HFF-Myc (cell line): ENCODE measurements around the gene DCAF11.

Source experiments
- DNase-seq: peaks from one replicate; pipeline ENCODE4 v3.0.0-alpha.2; 2011; ENCODE audit warnings: low read depth; ENCODE audit errors: extremely low read depth
- H3K4me3 ChIP-seq: replicated peaks from 2 replicates; pipeline ENCODE4 v1.5.1; 2011; ENCODE audit warnings: low read depth, mild to moderate bottlenecking, control low read depth, low read length
- TF ChIP-seq, protein P1 (sequence below): IDR thresholded peaks from 2 replicates; pipeline ENCODE4 v1.5.1; 2012; ENCODE audit warnings: mild to moderate bottlenecking, low read depth, low read length, control low read depth; ENCODE audit errors: missing control alignments

The DCAF11 gene

DNA sequence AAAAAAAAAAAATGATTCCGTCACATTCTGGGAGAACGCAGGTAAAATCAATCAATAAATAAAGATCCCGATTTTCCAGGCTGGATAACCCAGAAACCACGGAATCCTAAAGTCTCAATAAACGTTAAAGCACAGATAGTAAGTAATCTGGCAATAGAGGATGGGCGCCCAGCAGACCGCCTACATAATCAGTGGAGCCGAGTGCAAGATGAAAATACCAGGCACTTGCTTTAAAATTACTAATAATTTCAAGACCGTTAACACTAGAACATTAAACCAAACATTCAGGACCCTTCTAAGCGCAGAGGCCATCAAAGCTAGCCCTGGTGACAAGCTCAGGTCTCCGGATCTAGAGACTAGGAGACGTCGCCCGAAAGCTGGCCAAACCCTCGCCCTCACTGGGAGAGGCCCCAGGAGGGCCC is 1.2 kb upstream of the DCAF11 start:
- peak overlapping the region; percentile 82 for H3K4me3 ChIP-seq
- TF ChIP-seq, protein P1, sequence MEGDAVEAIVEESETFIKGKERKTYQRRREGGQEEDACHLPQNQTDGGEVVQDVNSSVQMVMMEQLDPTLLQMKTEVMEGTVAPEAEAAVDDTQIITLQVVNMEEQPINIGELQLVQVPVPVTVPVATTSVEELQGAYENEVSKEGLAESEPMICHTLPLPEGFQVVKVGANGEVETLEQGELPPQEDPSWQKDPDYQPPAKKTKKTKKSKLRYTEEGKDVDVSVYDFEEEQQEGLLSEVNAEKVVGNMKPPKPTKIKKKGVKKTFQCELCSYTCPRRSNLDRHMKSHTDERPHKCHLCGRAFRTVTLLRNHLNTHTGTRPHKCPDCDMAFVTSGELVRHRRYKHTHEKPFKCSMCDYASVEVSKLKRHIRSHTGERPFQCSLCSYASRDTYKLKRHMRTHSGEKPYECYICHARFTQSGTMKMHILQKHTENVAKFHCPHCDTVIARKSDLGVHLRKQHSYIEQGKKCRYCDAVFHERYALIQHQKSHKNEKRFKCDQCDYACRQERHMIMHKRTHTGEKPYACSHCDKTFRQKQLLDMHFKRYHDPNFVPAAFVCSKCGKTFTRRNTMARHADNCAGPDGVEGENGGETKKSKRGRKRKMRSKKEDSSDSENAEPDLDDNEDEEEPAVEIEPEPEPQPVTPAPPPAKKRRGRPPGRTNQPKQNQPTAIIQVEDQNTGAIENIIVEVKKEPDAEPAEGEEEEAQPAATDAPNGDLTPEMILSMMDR, result no peak
- no peak for DNase-seq

DNA sequence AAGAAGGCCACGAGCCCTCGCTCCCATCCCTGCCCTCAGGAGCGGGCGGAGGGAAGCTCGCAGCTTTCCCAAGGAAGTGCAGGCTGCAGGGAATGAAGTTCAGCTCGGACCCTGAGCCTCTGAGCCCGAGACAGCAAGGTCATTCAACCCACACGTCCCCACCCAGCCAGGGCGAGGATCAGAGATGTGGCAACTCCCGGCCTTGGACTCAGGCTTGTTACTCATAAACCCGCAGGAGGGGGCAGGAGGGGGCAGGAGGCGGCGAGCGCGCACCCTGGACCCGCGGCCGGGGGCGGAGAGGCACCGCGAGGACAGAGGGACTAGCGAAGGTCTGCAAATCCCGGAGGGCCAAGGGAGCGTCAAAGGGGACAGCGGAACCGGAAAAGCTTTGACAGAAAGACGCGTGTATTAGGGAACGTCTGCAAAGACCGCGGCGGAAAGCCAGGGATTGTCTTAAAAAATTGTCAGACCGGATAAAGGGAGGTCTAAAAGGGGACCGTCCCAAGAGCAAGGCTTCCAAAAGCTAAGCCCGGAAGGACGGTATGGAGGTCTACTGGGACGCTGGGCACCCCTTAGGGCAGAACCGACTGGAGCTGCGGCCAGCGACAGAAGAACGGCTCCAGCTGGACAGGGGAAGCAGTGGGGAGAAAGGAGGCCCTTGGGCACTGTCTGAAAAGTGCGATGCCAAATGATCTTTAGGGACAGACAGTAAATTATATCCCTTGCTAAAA is 611 bp upstream of the DCAF11 start:
- TF ChIP-seq, protein P1, result no peak
- H3K4me3 ChIP-seq, result peak overlapping the region; percentile 82
- peak; percentile 74 for DNase-seq

DNA sequence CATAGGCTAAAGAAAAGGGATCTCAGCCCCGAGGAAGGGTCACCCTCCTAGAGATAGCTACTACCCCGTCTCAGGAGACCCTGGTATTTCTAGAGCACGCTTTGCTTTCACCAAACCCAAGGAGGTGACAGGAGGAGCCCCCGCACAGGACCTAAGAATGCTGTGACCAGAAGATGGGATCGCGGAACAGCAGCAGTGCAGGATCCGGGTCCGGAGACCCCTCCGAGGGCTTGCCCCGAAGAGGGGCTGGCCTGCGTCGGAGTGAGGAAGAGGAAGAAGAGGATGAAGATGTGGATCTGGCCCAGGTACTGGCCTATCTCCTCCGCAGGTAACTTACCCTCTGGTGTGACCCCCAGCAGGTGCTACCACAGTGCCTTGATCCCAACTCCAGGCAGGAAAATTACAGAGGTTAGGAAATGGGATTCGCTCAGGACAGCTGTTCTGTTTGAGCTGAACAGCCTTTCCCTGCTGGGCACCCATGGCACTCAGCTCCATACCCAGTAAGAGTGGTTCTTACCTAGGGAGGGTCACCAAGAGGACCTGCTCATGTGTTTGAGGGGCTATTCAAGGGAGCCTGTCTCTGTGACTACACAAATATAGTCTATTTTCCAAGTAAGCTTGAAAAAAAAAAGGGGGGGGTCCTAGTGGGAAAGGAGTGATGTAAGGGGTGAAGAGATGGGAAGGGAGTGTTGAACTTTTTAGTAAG is 998 bp downstream of the DCAF11 start:
- no peak for DNase-seq
- TF ChIP-seq, protein P1, result no peak
- peak overlapping the region; percentile 82 for H3K4me3 ChIP-seq

DNA sequence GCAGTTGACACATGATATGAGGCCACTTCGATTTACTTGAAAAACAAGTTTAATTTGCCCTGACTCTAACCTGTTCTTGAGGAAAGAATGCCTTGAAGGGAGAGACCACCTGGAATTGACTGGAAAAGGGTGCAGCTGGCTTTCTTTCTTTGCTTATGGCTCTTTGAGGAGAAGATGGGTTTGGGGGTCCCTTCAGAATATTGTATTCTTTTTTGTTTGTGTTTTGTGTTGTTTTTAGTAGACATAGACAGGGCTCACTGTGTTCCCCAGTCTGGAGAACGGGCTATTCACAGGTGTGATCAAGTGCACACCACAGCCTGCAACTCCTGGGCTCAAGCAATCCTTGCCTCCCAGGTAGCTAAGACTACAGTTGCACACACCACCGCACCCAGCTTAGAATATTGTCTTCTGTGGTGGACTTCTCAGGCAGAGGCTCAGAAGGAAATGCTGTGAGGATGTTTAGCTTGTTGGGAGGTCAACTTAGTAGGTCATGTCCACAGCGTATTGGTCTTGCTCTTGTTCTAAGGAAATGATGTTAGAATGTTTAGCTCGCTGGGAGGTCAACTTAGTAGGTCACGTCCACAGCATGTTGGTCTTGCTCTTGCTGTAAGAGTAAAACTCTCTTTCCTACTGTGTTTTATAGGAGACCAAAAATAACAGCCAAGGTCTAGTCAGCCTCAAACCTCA is 1.7 kb downstream of the DCAF11 start:
- H3K4me3 ChIP-seq, result peak overlapping the region; percentile 82

DNA sequence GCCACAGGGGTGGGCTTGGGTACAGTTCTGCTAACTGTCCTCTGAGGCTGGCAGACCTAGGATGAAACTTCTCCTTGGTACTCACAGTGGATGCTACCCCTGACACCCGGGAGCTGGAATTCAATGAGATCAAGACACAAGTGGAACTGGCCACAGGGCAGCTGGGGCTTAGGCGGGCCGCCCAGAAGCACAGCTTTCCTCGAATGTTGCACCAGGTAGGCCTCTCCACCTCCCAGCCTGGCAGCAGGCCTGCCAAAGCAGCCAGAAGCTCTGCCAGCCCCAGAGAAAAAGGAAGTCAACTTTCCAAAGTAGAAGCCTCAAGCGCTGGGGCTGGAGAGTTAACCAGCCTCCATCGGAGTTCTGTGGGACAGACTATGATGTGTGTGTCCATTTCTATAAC is 2.6 kb downstream of the DCAF11 start:
- no peak for DNase-seq
- TF ChIP-seq, protein P1, result no peak
- no peak overlapping the region for H3K4me3 ChIP-seq

More for the DNA sequence above, 1.7 kb downstream of the DCAF11 start:
- TF ChIP-seq, protein P1, result no peak
- DNase-seq, result no peak

DNA sequence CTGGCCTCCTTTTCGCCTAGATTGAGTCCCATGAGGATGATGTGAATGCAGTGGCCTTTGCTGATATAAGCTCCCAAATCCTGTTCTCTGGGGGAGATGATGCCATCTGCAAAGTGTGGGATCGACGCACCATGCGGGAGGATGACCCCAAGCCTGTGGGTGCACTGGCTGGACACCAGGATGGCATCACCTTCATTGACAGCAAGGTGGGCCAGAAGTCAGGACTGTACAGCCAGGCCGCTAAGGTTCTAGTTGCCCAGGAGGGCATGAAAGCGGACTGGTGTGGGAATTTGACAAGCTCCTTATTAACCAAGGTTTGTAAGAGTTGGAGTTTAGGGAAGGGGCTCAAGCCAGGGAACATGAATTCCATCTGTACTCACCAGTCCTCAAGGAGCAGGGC is 5.1 kb downstream of the DCAF11 start:
- TF ChIP-seq, protein P1, result no peak
- DNase-seq, result no peak
- H3K4me3 ChIP-seq, result no peak overlapping the region
